ENCODE data around the gene CD247. TPM values are rescaled to one million over a fixed set of nuclear protein-coding genes. Genes with fewer than 3 reads are reported as not detected.

CD247 gene
- polyA plus RNA-seq, 1 experiment = not detected

DNA sequence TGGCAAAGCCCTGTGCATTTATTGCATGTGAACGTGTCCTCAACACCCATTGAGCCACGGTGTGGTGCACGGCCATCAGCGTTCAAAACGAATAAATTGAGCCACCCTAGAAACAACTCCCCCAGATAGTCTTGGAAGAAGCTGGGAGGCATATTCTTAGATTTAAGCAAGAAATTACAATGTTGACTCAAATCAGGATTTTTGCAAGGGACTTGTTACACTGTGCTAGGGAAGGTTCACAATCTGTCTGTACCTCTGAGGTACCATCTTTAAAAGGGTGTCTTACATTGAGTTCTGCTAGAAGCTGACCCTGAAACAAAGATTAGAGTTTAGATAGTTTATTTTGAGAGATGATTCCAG is 16.2 kb downstream of the CD247 start:
- ChIA-PET CTCF (no interaction called here), POLR2A (no interaction called here)
- DNase-seq (ENCODE audit: low read depth, low spot score) = no peak
- Histone ChIP-seq H3K27ac (ENCODE audit: low read depth, low read length) (no peak overlapping the region), H3K27me3 (ENCODE audit: control insufficient read depth, insufficient read depth, low read length) (peaks cover 21% of the 10 kb centered on the region), H3K4me3 (ENCODE audit: low read depth, low read length) (no peak overlapping the region), H3K9me3 (ENCODE audit: control insufficient read depth, insufficient read depth, low read length) (no peaks in the 10 kb centered on the region)
- no peak for TF ChIP-seq CTCF (IDR thresholded peaks at IDR 0.05; ENCODE audit: low read depth, low read length)

DNA sequence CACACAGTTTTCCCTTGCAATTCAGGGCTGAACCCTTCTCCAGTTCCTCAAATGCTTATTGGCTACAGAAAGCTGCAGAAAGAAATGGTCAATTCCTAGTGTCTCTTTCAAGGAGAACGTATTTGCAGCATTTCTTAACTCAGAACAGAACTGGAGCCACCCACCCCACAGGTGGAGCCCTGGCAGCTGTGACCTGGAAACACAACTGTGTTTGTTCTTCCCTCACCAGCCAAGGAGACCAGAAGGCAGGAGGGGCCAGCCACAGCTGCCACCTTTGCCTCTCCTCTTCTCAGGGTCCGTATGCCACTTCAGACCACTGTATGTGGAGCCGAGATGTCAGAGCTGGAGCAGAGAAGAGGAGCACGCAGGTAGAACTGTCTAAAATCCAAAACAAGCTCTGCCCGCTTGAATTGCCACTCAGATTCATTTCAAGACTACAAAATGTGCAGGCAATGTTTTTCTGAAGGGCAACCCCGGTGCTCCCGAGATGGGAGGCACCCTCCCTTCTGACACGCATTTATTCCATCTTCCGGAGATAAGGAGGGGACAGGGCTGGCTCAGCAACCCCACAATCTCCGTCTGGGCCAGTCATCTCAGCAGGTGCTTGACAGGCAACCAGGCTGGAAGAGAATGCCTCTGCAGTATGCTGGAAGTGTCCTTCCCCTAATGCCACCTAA is 16.7 kb downstream of the CD247 start:
- CTCF ChIA-PET = no interaction called here
- POLR2A ChIA-PET = no interaction called here

DNA sequence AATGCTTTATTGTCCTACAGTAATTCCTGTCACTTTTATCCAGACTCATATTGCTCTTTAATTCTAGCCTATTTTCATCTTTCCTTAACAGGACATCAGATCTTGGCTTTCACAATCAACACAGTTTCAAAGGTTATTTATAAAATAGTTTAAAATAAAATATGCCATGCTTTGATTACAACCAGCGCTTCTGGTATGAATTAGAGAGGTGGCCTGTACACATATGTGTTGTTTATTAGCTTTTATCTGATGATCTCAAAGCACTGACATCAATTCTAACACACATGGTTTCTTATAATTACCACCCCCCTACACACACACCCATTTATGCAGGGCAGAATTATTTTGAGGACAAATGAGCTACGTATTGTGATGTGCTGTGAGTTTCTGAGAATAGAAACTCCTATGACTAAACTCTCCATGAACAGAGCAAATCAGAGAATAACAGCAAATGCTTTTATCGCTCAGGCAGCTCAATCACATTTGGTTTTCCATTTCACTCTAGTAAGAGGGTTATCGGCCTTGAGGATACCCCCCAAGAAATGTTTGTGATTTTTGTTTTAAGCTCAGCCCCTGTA is 18.0 kb downstream of the CD247 start:
- no peaks in the 10 kb centered on the region for H3K9me3 ChIP-seq (ENCODE audit: control insufficient read depth, insufficient read depth, low read length)
- no peak overlapping the region for H3K4me3 ChIP-seq (ENCODE audit: low read depth, low read length)
- no peak for TF ChIP-seq CTCF (IDR thresholded peaks at IDR 0.05; ENCODE audit: low read depth, low read length)
- no peak for DNase-seq (ENCODE audit: low read depth, low spot score)
- ChIA-PET CTCF (interaction anchor here (1.1 to 1.8 kb wide), 2 partner anchors 39 to 40 kb away, joined by 4 to 5 read pairs; no protein-coding TSS in a partner anchor), POLR2A (no interaction called here)
- H3K27me3 ChIP-seq (ENCODE audit: control insufficient read depth, insufficient read depth, low read length) = peaks cover 18% of the 10 kb centered on the region
- H3K27ac ChIP-seq (ENCODE audit: low read depth, low read length) = no peak overlapping the region

More for the DNA sequence above, 16.7 kb downstream of the CD247 start:
- DNase-seq (ENCODE audit: low read depth, low spot score) = no peak
- peaks cover 21% of the 10 kb centered on the region for H3K27me3 ChIP-seq (ENCODE audit: control insufficient read depth, insufficient read depth, low read length)
- TF ChIP-seq CTCF (IDR thresholded peaks at IDR 0.05; ENCODE audit: low read depth, low read length) = no peak
- H3K4me3 ChIP-seq (ENCODE audit: low read depth, low read length) = no peak overlapping the region
- H3K27ac ChIP-seq (ENCODE audit: low read depth, low read length) = no peak overlapping the region
- H3K9me3 ChIP-seq (ENCODE audit: control insufficient read depth, insufficient read depth, low read length) = no peaks in the 10 kb centered on the region

DNA sequence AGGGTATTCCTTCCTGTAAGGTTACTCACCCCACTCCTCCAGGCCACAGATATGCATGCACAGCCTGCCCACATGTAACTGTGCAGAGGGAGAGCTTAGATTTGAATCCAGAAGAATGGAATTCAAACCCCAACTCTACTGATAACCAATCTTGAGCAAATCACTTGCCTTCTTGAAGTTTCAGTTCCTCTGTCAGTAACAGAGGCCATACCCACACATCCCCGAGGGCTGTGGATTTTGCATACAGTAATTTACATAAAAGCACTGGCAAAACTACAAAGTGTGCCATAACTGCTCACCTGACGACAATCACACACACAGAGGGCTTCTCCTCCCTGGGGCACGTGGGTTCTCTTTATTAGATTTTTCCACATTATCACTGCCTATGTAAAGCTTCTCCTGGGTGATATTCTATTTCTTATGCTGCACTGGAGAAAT is 18.6 kb downstream of the CD247 start:
- no peak overlapping the region for H3K4me3 ChIP-seq (ENCODE audit: low read depth, low read length)
- H3K9me3 ChIP-seq (ENCODE audit: control insufficient read depth, insufficient read depth, low read length) = no peaks in the 10 kb centered on the region
- H3K27me3 ChIP-seq (ENCODE audit: control insufficient read depth, insufficient read depth, low read length) = peaks cover 18% of the 10 kb centered on the region
- H3K27ac ChIP-seq (ENCODE audit: low read depth, low read length) = no peak overlapping the region
- DNase-seq (ENCODE audit: low read depth, low spot score) = no peak
- CTCF ChIA-PET = interaction anchor here (1.1 to 1.8 kb wide), 2 partner anchors 40 to 41 kb away, joined by 4 to 5 read pairs; no protein-coding TSS in a partner anchor
- TF ChIP-seq CTCF (IDR thresholded peaks at IDR 0.05; ENCODE audit: low read depth, low read length) = no peak
- POLR2A ChIA-PET = no interaction called here

DNA sequence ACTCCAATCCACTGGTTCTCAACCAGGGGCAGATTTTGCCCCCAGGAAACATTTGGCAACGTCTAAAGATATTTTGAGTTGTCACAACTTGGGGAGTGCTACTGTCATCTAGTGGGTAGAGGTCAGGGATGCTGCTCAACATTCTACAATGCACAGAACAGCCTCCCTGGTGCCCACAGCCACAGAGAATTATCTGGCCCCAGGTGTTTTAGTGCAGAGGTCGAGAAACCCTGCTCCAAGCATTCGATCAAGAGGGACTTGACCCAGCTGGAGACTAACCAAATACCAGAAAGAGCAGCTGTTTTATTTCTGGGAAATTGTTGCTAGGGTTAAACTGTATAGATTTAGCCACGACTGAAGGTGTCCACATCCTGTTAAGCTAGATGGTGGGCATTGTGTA is 19.2 kb downstream of the CD247 start:
- no peak for DNase-seq (ENCODE audit: low read depth, low spot score)
- H3K27me3 ChIP-seq (ENCODE audit: control insufficient read depth, insufficient read depth, low read length) = peaks cover 18% of the 10 kb centered on the region
- H3K4me3 ChIP-seq (ENCODE audit: low read depth, low read length) = no peak overlapping the region
- H3K9me3 ChIP-seq (ENCODE audit: control insufficient read depth, insufficient read depth, low read length) = no peaks in the 10 kb centered on the region
- no peak overlapping the region for H3K27ac ChIP-seq (ENCODE audit: low read depth, low read length)
- CTCF ChIA-PET = interaction anchor here (1.1 kb wide), 1 partner anchor 42 kb away, joined by 4 read pairs; no protein-coding TSS in a partner anchor
- POLR2A ChIA-PET = no interaction called here
- no peak for TF ChIP-seq CTCF (IDR thresholded peaks at IDR 0.05; ENCODE audit: low read depth, low read length)

Measured in AG04450 (cell line).